GM23338 (cell line): ENCODE data around the gene ZNF511. TPM values are rescaled to one million over a fixed set of nuclear protein-coding genes. Genes with fewer than 3 reads are reported as not detected.

ENCODE experiments used
- ATAC-seq: fragments of 200-7000 bp; cut with Tn5 transposase; 3 replicates; pipeline ENCODE4 v1.9.1; 2020
- DNase-seq: peaks from one replicate; pipeline ENCODE4 v3.0.0-alpha.2; 2015; ENCODE audit warnings: low spot score
- H2AFZ ChIP-seq: fragments of 200-600 bp; sonication (generic); 2 replicates; pipeline ENCODE4 v1.8.0; 2016; ENCODE audit warnings: antibody characterized with exemption, mild to moderate bottlenecking, moderate library complexity
- H3F3A ChIP-seq: fragments of 200-600 bp; sonication (generic); replicated peaks from 2 replicates; pipeline ENCODE4 v1.8.0; 2017; ENCODE audit warnings: antibody characterized with exemption, mixed run types, low read depth
- H3K27ac ChIP-seq: fragments of 200-600 bp; sonication (generic); 2 replicates; pipeline ENCODE4 v1.6.1; 2016; ENCODE audit warnings: low read depth
- H3K27me3 ChIP-seq: fragments of 200-600 bp; sonication (generic); 2 replicates; pipeline ENCODE4 v1.8.0; 2016; ENCODE audit warnings: mild to moderate bottlenecking, mixed run types, moderate library complexity; ENCODE audit not compliant: insufficient read depth
- H3K36me3 ChIP-seq: fragments of 200-600 bp; sonication (generic); 2 replicates; pipeline ENCODE4 v1.8.0; 2016; ENCODE audit warnings: mild to moderate bottlenecking; ENCODE audit not compliant: insufficient read depth
- H3K4me1 ChIP-seq: fragments of 200-600 bp; sonication (generic); 2 replicates; pipeline ENCODE4 v1.8.0; 2016; ENCODE audit warnings: mild to moderate bottlenecking, moderate library complexity; ENCODE audit not compliant: insufficient read depth
- H3K4me2 ChIP-seq: fragments of 200-600 bp; sonication (generic); 2 replicates; pipeline ENCODE4 v1.7.1; 2017; ENCODE audit warnings: mixed run types
- H3K4me3 ChIP-seq: fragments of 200-600 bp; sonication (generic); 2 replicates; pipeline ENCODE4 v1.6.1; 2016; ENCODE audit warnings: mixed run types
- H3K79me2 ChIP-seq: fragments of 200-600 bp; sonication (generic); replicated peaks from 2 replicates; pipeline ENCODE4 v1.8.0; 2017; ENCODE audit warnings: mild to moderate bottlenecking; ENCODE audit not compliant: insufficient read depth
- H3K9me2 ChIP-seq: fragments of 200-600 bp; sonication (generic); 2 replicates; pipeline ENCODE4 v1.8.0; 2017; ENCODE audit not compliant: insufficient read depth
- H4K20me1 ChIP-seq: fragments of 200-600 bp; sonication (generic); replicated peaks from 2 replicates; pipeline ENCODE4 v1.8.0; 2017; ENCODE audit warnings: mild to moderate bottlenecking; ENCODE audit not compliant: insufficient read depth
- H3K27ac Mint-ChIP-seq: 2 replicates; pipeline ENCODE4 v1.8.0; 2020; ENCODE audit warnings: inconsistent platforms, mild to moderate bottlenecking, moderate library complexity, mixed read lengths
- H3K27me3 Mint-ChIP-seq: 3 replicates; pipeline ENCODE4 v1.8.0; 2022; ENCODE audit warnings: low read depth, mild to moderate bottlenecking, moderate library complexity, mixed read lengths, inconsistent platforms; ENCODE audit not compliant: insufficient read depth, poor library complexity
- H3K36me3 Mint-ChIP-seq: 3 replicates; pipeline ENCODE4 v1.8.0; 2021; ENCODE audit warnings: low read depth, mild to moderate bottlenecking, inconsistent platforms, moderate library complexity, mixed read lengths
- H3K4me1 Mint-ChIP-seq: 3 replicates; pipeline ENCODE4 v1.8.0; 2020; ENCODE audit warnings: mild to moderate bottlenecking, inconsistent platforms, mixed read lengths
- H3K4me3 Mint-ChIP-seq: 3 replicates; pipeline ENCODE4 v1.8.0; 2021; ENCODE audit warnings: moderate library complexity, mild to moderate bottlenecking, inconsistent platforms, mixed read lengths
- H3K9me3 Mint-ChIP-seq: 3 replicates; pipeline ENCODE4 v1.8.0; 2020; ENCODE audit warnings: moderate library complexity, mild to moderate bottlenecking, inconsistent platforms, mixed read lengths
- EZH2 ChIP-seq: fragments of 200-600 bp; sonication (generic); IDR thresholded peaks from one replicate; pipeline ENCODE4 v1.8.0; 2017; ENCODE audit warnings: antibody characterized with exemption, mild to moderate bottlenecking, low read depth; ENCODE audit not compliant: unreplicated experiment
- EZH2phosphoT487 ChIP-seq: fragments of 200-600 bp; sonication (generic); IDR thresholded peaks from one replicate; pipeline ENCODE4 v1.8.1; 2018; ENCODE audit warnings: antibody characterized with exemption; ENCODE audit not compliant: unreplicated experiment
- JUNB ChIP-seq: IDR thresholded peaks from one replicate; pipeline ENCODE4 v1.6.1; 2016; ENCODE audit warnings: antibody characterized with exemption; ENCODE audit not compliant: unreplicated experiment
- STAT1 ChIP-seq: IDR thresholded peaks from one replicate; pipeline ENCODE4 v1.6.1; 2016; ENCODE audit warnings: antibody characterized with exemption; ENCODE audit not compliant: unreplicated experiment
- ZNF114 ChIP-seq: fragments of 250-450 bp; sonication (Bioruptor Pico); IDR thresholded peaks from 2 replicates; pipeline ENCODE4 v1.5.0; 2020; ENCODE audit warnings: mild to moderate bottlenecking, moderate library complexity
- ZNF331 ChIP-seq: fragments of 250-450 bp; sonication (Bioruptor Pico); IDR thresholded peaks from 2 replicates; pipeline ENCODE4 v1.5.0; 2020; ENCODE audit warnings: low read depth, mild to moderate bottlenecking, moderate library complexity
- polyA plus RNA-seq: library from polyadenylated mRNA; unstranded; fragments of >200 nt; fragmentation: Nextera tagmentation; extraction: Ambion mirVana; gene quantifications from 2 replicates; pipeline ENCODE4 v1.2.1, GENCODE V29; 2016
- total RNA-seq: library from RNA; depleted of rRNA; stranded (reverse); fragments of >200 nt; shearing (Covaris generic); gene quantifications from 2 replicates; pipeline ENCODE4 v1.2.3, GENCODE V29; 2014
- TF ChIP-seq, protein P1 (sequence below), 2 experiments: fragments of 200-600 bp in 1 of 2; sonication (generic) in 1 of 2; conservative IDR thresholded peaks; 2 replicates each; pipeline versions ENCODE4 v1.5.1 to v1.6.1; 2016 to 2017; ENCODE audit warnings: antibody characterized with exemption in 2 of 2, low read depth in 2 of 2, mild to moderate bottlenecking in 2 of 2, moderate library complexity in 1 of 2
- TF ChIP-seq, protein P2 (sequence below): fragments of 250-450 bp; sonication (Bioruptor Pico); IDR thresholded peaks from 2 replicates; pipeline ENCODE4 v1.5.0; 2020; ENCODE audit warnings: mild to moderate bottlenecking, moderate library complexity
- TF ChIP-seq, protein P3 (sequence below): IDR thresholded peaks from 2 replicates; pipeline ENCODE4 v1.6.1; 2016; ENCODE audit warnings: antibody characterized with exemption

Gene ZNF511
- total and polyA plus RNA-seq, 2 experiments from 2014 or later: 41.3 to 104 TPM

DNA sequence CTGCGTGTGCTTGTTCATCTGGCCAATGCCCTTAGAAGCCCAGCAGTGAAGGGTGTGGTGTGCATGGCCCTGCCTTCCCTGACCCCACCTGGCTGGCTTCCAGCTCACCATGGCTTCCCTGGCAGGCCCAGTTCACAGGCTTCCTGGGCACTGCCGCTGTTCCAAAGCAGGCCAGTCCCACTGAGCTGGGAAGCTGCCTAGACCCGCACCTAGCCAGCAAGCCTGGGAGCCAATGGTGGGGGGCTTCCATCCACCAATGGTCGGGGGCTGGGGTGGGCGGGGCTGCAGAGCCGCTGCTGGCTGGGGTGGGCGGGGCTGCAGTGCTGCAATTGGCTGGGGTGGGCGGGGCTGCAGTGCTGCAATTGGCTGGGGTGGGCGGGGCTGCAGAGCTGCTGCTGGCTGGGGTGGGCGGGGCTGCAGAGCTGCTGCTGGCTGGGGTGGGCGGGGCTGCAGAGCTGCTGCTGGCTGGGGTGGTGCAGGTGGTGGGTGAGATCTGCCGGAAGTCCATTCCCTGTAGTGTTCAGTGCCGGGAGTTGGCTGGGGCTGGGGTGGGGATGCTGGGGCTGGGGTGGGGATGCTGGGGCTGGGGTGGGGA, 15.6 kb downstream of the ZNF511 start (continued):
- TF ChIP-seq, protein P1, sequence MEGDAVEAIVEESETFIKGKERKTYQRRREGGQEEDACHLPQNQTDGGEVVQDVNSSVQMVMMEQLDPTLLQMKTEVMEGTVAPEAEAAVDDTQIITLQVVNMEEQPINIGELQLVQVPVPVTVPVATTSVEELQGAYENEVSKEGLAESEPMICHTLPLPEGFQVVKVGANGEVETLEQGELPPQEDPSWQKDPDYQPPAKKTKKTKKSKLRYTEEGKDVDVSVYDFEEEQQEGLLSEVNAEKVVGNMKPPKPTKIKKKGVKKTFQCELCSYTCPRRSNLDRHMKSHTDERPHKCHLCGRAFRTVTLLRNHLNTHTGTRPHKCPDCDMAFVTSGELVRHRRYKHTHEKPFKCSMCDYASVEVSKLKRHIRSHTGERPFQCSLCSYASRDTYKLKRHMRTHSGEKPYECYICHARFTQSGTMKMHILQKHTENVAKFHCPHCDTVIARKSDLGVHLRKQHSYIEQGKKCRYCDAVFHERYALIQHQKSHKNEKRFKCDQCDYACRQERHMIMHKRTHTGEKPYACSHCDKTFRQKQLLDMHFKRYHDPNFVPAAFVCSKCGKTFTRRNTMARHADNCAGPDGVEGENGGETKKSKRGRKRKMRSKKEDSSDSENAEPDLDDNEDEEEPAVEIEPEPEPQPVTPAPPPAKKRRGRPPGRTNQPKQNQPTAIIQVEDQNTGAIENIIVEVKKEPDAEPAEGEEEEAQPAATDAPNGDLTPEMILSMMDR (conservative IDR thresholded peaks at IDR 0.05; ENCODE audit: low read depth in 2 of 2): no peak
- TF ChIP-seq STAT1 (no peak), EZH2phosphoT487 (no peak), ZNF114 (CRISPR knock-in tag) (no peak)

DNA sequence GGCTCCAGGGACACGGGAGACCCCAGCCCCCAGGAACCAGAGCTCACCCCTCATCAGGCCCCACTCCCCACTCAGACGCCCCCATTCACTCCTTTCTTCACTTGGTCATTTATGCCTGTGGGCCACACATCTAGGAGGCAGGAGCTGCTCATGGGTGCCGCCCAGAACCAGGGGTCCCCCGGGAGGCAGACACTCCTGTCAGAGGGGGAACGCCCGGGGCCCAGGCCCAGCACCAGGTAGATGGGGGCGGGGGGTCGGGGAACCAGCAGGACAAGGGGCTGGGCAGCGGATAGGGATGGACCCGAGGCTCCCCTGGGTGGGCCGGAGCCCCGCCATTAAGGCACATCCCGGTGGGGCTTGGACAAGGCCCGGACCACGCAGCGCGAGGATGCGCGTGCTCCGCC, 16.1 kb downstream of the ZNF511 start:
- H3K27me3 ChIP-seq: peaks cover 51% of the 10 kb centered on the region
- ATAC-seq (peak; percentile 6), DNase-seq (no peak)
- 0 out of 2 replicates have a peak overlapping the region, but pooled peaks have one; percentile 72 for H2AFZ ChIP-seq
- 0 out of 2 replicates have a peak, but pooled peaks cover 11% of the 10 kb centered on the region for H3F3A ChIP-seq
- peak overlapping the region; percentile 17; the same call in 1 of the 3 replicates for H3K4me3 Mint-ChIP-seq
- H3K27me3 Mint-ChIP-seq: peaks cover 49% of the 10 kb centered on the region
- no peak overlapping the region for H3K27ac ChIP-seq
- H3K4me3 ChIP-seq: peak overlapping the region; percentile 68
- no peaks in the 10 kb centered on the region for H3K36me3 ChIP-seq
- peak overlapping the region; percentile 87 for H3K4me2 ChIP-seq
- peaks cover 19% of the 10 kb centered on the region for H3K4me1 Mint-ChIP-seq
- TF ChIP-seq, protein P2, sequence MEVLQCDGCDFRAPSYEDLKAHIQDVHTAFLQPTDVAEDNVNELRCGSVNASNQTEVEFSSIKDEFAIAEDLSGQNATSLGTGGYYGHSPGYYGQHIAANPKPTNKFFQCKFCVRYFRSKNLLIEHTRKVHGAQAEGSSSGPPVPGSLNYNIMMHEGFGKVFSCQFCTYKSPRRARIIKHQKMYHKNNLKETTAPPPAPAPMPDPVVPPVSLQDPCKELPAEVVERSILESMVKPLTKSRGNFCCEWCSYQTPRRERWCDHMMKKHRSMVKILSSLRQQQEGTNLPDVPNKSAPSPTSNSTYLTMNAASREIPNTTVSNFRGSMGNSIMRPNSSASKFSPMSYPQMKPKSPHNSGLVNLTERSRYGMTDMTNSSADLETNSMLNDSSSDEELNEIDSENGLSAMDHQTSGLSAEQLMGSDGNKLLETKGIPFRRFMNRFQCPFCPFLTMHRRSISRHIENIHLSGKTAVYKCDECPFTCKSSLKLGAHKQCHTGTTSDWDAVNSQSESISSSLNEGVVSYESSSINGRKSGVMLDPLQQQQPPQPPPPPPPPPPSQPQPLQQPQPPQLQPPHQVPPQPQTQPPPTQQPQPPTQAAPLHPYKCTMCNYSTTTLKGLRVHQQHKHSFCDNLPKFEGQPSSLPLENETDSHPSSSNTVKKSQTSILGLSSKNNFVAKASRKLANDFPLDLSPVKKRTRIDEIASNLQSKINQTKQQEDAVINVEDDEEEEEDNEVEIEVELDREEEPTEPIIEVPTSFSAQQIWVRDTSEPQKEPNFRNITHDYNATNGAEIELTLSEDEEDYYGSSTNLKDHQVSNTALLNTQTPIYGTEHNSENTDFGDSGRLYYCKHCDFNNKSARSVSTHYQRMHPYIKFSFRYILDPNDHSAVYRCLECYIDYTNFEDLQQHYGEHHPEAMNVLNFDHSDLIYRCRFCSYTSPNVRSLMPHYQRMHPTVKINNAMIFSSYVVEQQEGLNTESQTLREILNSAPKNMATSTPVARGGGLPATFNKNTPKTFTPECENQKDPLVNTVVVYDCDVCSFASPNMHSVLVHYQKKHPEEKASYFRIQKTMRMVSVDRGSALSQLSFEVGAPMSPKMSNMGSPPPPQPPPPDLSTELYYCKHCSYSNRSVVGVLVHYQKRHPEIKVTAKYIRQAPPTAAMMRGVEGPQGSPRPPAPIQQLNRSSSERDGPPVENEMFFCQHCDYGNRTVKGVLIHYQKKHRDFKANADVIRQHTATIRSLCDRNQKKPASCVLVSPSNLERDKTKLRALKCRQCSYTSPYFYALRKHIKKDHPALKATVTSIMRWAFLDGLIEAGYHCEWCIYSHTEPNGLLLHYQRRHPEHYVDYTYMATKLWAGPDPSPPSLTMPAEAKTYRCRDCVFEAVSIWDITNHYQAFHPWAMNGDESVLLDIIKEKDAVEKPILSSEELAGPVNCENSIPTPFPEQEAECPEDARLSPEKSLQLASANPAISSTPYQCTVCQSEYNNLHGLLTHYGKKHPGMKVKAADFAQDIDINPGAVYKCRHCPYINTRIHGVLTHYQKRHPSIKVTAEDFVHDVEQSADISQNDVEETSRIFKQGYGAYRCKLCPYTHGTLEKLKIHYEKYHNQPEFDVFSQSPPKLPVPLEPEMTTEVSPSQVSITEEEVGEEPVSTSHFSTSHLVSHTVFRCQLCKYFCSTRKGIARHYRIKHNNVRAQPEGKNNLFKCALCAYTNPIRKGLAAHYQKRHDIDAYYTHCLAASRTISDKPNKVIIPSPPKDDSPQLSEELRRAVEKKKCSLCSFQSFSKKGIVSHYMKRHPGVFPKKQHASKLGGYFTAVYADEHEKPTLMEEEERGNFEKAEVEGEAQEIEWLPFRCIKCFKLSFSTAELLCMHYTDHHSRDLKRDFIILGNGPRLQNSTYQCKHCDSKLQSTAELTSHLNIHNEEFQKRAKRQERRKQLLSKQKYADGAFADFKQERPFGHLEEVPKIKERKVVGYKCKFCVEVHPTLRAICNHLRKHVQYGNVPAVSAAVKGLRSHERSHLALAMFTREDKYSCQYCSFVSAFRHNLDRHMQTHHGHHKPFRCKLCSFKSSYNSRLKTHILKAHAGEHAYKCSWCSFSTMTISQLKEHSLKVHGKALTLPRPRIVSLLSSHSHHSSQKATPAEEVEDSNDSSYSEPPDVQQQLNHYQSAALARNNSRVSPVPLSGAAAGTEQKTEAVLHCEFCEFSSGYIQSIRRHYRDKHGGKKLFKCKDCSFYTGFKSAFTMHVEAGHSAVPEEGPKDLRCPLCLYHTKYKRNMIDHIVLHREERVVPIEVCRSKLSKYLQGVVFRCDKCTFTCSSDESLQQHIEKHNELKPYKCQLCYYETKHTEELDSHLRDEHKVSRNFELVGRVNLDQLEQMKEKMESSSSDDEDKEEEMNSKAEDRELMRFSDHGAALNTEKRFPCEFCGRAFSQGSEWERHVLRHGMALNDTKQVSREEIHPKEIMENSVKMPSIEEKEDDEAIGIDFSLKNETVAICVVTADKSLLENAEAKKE (CRISPR knock-in tag): no peak
- TF ChIP-seq, protein P3, sequence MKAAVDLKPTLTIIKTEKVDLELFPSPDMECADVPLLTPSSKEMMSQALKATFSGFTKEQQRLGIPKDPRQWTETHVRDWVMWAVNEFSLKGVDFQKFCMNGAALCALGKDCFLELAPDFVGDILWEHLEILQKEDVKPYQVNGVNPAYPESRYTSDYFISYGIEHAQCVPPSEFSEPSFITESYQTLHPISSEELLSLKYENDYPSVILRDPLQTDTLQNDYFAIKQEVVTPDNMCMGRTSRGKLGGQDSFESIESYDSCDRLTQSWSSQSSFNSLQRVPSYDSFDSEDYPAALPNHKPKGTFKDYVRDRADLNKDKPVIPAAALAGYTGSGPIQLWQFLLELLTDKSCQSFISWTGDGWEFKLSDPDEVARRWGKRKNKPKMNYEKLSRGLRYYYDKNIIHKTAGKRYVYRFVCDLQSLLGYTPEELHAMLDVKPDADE: no peak
- TF ChIP-seq EZH2 (peak; percentile 31), ZNF114 (CRISPR knock-in tag) (no peak), ZNF331 (no peak), JUNB (no peak), STAT1 (no peak)
- H3K27ac Mint-ChIP-seq: no peak overlapping the region
- H3K9me3 Mint-ChIP-seq: peaks cover 6% of the 10 kb centered on the region
- H3K9me2 ChIP-seq: no peaks in the 10 kb centered on the region
- no peaks in the 10 kb centered on the region; the same call in 2 of the 3 replicates for H3K36me3 Mint-ChIP-seq
- no peaks in the 10 kb centered on the region for H4K20me1 ChIP-seq
- H3K4me1 ChIP-seq: peaks cover 17% of the 10 kb centered on the region
- no peaks in the 10 kb centered on the region for H3K79me2 ChIP-seq
